GM18909 (cell line): ENCODE measurements around the gene UBE4A.

Experiments
- ATAC-seq: cut with Tn5 transposase; IDR thresholded peaks from one replicate; pipeline ENCODE4 v1.9.1; 2021; ENCODE audit warnings: mild to moderate bottlenecking; ENCODE audit not compliant: unreplicated experiment, poor library complexity

Gene UBE4A

DNA sequence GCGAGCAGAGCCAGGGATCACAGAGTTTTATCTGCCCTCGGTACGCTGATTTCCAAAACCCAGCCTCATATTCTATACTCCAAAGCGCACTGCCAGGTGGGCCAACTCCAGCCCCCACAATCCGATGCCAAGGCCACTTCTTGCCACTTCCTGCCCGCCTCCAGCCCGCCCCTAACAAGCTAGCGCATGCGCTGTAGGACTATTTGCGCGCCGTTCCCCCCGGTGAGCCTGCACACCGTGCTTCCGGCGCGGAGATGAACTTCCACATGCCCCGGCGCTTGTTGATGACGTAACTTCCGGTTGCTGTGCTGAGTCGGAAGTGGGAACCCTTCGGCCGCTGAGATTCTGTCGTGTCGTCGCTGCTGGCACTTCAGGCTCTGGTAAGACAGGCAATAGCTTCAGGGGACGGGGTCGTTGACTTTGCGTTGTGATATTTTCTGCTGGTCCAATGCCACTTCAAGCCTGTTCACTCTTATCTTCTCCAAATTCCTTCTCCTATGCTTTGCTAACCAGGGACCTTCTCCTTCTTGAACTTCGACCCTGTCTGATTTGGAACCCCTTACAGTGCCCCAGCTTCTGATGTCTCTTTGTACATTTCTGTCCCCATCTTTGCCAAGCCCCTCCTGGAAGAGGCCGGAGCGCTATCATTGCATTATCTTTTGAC, at the start of gene UBE4A:
Gene UBE4A (plus strand): TSS at position 306 of the 664 bp plus-strand sequence. CDS start 5,481 bp downstream, outside the sequence.
- ATAC-seq, result peak; percentile 94

- no peak for ATAC-seq
Measured at GRCh38 chr11:118310271-118310670, 49.1 kb upstream of the UBE4A start.

DNA sequence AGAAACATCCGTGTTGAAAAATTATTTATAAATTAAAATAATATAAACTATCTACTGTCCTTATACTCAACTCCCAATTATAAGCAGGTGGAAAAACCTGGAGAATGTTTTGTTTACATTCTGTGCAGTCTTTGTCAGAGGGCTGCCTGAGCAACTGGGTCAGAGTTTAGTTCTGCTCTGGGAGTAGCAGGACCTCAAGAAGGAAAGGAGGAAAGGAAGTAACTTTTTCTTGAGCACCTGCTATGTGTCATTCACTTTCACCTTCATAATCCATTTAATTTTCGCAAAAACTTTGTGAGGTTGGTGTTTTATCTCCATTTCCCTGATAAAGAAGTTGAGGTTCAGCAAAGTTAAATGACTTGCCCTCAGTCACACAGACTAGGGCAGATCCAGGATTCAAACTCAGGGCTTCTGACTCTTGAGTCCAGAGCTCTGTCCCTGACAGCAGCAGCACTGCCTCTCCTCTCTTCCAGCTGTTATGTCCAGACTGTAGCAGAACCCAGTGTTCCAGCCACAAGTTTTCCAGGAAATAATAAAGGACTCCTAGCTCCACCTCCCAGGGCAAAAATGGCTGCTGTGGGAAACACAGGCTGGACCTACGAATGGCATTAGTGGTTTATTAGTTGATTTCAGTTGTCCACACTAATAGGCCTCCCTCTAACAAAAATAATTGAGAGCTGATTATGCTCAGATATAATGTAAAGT, 48.5 kb upstream of the UBE4A start:
- ATAC-seq, result no peak

DNA sequence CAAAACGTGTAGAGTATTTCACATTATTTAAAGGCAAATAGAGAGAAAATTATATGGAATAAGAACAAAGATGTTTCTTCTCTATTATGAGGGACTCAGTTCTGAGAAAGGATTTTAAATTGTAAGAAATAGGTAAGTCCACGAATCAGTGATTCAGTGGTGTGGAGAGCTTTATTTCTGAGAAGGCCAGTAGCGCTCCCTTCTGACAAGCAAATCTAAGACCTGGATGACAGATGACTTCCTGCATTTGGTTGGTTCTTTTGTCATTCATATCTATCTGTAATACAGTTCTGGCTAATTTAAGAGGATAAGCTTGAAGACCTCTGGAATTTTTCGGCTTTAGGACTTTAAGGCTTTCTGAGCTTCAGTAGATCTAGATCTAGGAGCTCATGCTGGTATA, 47.9 kb upstream of the UBE4A start:
- no peak for ATAC-seq

DNA sequence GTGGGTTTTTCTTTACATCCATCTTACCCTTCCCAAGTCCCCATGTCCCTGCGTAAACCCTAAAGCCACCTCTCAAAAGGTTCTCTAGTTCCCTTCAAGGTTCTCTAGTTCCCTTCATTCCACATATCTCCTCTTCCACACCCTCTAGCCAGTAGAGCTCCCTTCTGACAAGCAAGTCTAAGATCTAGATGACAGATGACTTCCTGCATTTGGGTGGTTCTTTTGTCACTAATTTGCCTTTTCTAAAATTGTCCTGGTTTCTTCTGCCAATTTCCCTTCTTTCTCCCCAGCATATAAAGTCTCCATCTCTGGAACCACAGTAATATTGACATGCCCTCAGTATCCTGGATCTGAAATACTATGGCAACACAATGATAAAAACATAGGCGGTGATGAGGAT, 47.1 kb upstream of the UBE4A start:
- no peak for ATAC-seq

DNA sequence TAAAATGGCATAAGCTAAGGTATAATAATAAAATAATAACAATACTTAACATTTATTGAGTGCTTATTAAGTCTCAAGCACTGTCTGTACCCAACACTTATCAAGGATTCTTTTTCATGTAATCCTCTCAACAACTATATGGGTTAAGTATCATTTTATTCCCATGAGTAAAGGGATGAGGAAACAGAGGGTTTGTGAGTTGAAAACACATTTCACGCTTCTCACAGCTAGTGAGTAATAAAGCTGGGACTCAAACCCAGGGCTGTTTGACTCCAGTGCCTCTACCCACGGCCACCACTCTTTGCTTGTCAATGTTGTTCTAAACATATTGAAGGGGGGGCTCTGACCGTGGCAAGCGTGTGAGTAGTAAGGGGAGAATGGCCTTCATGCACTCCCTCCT, 46.2 kb upstream of the UBE4A start:
- ATAC-seq, result no peak

- no peak for ATAC-seq
Measured at GRCh38 chr11:118314988-118315411, 44.4 kb upstream of the UBE4A start.

DNA sequence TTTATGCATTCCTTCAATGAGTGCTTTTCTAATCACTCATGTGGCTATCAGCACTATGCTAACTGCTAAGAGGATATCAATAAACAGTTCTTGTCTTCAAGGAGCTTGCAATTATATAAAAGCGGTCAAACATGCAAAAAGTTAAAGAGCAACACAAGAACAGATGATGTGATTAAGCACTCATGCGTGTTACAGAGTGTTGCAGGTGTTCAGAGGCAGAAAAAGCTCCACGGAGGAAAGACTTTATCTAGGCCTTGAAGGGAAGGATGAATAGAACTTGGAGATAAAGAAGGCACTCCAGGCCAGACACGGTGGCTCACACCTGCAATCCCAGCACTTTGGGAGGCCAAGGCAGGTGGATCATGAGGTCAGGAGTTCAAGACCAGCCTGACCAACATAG, 41.3 kb upstream of the UBE4A start:
- ATAC-seq, result no peak

DNA sequence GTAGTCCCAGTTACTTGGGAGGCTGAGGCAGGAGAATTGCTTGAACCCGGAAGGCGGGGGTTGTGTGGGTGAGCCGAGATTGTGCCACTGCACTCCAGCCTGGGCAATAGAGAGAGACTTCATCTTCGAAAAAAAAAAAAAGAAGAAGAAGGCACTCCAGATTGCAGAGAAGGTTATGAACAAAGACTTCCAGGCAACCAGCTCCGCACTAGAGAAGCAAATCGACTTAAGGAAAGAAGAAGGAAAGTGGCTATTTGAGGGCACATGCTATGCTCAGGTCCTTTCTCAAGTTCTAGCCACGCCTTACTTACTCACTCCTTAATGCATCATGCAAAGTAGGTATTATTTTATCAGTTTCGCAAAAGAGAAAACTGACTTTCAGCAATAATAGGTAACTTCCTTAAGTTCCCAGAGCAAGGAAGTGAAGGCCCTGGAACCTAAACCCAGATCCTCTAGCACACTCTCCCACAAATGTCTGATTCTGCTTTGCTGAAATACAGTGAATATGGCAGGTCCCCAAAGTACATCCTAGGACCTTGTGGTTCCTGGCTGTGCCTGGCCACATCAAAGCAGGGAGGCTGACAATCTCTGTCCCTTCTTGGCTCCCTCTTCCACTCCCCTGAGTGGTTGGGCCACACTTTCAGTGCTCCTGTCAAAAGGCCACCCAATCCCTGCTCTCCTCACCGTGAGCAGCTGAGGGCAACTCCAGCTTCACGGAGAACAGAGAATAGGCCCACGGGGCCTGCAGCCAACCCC, 40.6 kb upstream of the UBE4A start:
- ATAC-seq, result no peak

DNA sequence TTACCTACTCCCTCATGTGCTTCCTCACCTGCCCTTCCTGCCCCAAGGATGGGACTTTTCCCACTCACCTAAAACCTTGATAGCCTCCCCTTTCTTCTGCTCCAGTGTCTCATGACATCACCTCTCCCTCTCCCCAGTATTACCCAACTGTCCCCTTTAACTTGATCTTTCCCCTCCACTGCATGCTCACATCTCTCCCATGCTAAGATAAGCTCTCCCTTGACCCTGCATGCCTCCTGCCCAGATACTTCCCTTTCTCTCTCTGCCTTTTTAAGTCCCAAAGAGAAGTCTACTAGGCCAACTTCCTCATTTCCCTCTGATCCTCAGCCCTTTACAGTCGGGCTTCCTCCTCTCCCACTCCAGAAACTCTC, 40.1 kb upstream of the UBE4A start:
- no peak for ATAC-seq

- ATAC-seq, result no peak
Measured at GRCh38 chr11:118320515-118320914, 38.9 kb upstream of the UBE4A start.

DNA sequence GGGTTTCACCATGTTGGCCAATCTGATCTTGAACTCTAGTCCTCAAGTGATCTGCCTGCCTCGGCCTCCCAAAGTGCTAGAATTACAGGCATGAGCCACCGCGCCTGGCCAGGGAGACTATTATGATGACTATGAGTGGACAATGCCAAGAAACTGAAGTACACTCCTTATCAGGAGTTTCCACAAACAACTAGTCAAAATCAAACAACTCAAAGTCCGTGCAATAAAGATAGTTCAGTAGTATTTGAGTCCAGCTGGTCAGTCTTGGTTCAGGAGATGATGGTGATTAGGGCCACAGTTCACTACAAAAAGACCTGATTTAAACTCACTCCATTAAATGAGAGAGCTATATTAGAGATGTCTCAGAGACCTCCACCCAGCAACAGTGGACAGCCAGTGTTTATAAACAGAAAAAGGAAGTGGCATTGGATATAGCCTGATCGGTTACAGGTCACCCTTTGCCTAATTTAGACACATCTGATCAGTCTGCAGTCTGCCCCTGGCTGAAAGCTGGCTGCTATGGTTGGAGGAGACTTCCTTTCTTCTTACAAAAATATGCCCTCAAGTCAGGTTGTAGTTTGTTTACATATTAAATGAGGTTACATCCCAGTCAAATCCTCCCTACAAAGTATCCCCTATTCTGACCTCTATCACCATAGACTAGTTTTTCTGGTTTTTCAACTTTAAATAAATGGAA, 37.9 kb upstream of the UBE4A start:
- ATAC-seq, result no peak

GRCh38 chr11:118322721-118323120, 36.7 kb upstream of the UBE4A start:
- no peak for ATAC-seq

GRCh38 chr11:118325283-118325682, 34.1 kb upstream of the UBE4A start:
- no peak for ATAC-seq

DNA sequence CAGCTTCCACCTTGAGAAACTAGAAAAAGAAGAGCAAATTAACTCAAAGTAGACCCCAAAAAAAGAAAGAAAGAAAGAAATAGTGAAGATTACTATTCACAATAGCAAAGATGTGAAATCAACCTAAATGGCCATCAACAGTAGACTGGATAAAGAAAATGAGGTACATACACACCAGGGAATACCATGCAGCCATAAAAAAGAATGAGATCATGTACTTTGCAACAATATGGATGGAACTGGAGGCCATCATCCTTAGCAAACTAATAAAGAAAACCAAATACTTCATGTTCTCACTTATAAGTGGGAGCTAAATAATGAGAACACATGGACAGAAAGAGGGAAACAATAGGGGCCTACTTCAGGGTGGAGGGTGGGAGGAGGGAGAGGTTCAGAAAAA, 30.7 kb upstream of the UBE4A start:
- ATAC-seq, result no peak

GRCh38 chr11:118334745-118335144, 24.7 kb upstream of the UBE4A start:
- no peak for ATAC-seq

DNA sequence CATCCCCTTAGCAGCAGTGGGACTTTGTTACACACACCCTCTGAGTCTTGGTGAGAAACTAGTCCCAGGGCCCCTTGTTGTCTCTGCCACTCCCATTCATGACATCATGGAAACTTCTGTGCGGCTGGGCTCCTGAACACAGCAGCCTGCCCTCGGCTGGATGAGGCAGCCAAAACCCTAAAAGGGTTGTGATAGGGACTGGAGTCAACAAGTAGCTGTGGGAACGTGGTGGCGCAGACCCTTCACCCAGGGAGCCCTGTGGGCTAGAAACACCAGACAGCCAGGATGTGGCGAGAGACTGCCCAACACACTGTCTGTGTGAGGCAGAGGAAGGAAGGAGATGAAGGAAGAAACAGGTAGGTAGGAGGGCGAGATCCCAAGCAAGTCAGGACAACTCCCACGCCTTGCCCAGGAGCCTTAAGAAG, 20.8 kb upstream of the UBE4A start:
- ATAC-seq, result no peak

GRCh38 chr11:118339281-118339961, 20.0 kb upstream of the UBE4A start:
- ATAC-seq, result no peak

DNA sequence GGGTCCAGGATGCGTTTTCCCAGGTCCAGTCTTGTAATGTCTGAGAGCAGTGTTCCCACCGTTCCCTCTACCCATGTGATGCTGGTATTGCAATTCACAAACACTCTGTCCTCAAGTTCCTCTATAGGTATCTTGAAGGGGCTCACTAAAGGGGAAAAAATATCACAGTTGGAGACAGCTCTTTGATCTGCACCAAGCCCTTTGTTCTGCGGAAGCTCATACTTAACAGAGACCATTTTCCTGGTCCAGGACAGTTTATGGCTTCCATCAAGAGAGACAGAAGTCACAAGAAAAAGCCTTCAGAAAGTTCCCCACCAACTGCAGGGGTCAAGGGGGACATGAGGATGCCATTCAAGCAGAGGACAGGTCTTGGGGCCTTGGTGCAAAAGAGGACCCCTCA, 19.0 kb upstream of the UBE4A start:
- ATAC-seq, result no peak

- no peak for ATAC-seq
Measured at GRCh38 chr11:118341261-118341660, 18.1 kb upstream of the UBE4A start.
